GM20431 (cell line): Measurements from ENCODE around the gene PSMA7.

Experiments used
- in situ Hi-C: fragments of 300-500 bp; cut with MseI, MboI; formaldehyde crosslinking; loops from one replicate; pipeline ENCODE4 v1.15.0; 2020; ENCODE audit warnings: low sequenced_read_pairs; ENCODE audit not compliant: unreplicated experiment

PSMA7 gene

GRCh38 chr20:62174021-62174804 lies 31.0 kb upstream of the PSMA7 start:
- in situ Hi-C loops: no loop called here

GRCh38 chr20:62172666-62173065 lies 29.5 kb upstream of the PSMA7 start:
- in situ Hi-C loops: no loop called here

DNA sequence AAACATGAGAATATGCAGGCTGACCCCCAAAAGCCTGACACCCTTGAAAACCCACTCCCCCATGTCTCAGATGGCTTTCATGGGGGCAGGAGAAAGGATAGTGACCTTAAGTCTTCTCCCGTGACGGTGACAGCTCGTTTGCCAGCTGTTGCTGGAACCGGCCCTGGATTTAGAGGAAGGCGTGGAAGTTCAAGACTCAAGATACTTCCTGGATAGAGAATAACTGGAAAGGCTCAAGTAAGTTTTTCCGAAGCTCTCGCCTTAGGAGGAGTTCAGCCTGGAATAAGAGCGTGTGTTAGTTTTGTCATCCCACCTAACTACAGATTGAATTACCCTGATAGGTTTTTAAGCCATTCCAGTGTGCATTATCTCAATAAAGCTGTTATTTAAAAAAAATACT lies 28.1 kb upstream of the PSMA7 start:
- in situ Hi-C loops: no loop called here

- in situ Hi-C loops: no loop called here
Observed at GRCh38 chr20:62170536-62170935, 27.3 kb upstream of the PSMA7 start.

DNA sequence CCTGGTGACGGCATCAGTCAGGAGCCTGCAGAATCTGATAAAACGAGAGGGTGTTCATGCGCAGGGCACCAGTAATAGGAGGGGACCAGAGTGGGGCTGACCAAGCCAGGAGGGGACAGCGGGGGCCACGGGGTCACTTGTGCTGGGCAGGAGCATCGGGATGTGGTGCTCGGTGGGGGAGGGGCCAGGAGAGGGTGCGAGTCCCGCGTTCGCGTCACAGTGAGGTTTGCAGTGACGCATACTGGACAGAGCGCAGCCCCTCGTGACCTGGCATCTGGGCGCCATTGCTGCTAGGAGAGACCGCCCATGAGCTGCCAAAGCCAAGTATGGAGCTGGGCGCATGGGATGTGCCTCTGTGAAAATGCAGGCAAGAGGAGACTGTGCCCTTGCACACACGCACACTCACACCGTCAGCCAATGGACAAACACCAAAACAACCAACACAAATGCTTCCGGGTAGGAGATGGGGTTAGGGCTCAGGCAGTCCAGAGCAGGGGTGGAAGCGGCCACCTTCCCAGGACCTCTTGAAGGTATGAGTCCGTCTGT lies 25.8 kb upstream of the PSMA7 start:
- in situ Hi-C loops: no loop called here

DNA sequence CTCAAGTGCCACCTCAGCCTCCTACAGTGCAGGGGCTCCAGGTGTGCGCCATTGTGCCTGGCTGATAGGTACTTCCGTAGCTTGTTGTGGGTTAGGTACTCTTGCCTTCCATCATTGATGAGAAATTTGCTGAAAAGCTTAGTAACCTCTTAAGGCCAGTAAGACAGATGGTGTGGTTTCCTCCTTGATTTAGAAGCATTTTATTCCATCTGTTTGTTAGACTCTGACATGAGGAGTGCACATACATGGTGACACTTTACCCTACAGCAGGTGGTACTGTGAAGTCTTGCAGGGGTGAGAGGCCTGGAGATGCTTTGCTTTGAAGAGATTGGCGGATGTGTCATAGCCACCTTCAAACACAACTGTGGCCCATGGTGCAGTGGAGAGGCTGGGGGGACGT lies 24.9 kb upstream of the PSMA7 start:
- in situ Hi-C loops: no loop called here

GRCh38 chr20:62167474-62167873 lies 24.3 kb upstream of the PSMA7 start:
- in situ Hi-C loops: no loop called here

GRCh38 chr20:62165762-62166399 lies 22.7 kb upstream of the PSMA7 start:
- in situ Hi-C loops: no loop called here

- in situ Hi-C loops: no loop called here
Observed at GRCh38 chr20:62164879-62165761, 21.9 kb upstream of the PSMA7 start.

GRCh38 chr20:62163986-62164762 lies 21.0 kb upstream of the PSMA7 start:
- in situ Hi-C loops: no loop called here

DNA sequence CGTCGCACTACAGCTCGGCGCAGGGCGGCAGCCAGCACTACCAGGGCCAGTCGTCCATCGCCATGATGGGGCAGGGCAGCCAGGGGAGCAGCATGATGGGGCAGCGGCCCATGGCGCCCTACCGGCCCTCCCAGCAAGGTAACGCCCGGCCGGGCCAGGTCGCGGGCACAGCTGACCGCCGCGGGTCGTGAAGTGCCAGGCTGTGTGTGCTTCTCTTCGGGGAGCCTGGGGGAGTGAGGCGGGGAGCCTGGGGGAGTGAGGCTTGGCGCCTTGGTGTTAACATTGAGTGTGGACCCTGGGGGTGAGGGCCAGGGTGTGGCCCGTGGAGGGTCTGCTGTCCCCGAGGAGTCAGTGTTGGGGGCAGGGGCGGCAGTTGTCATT lies 20.3 kb upstream of the PSMA7 start:
- in situ Hi-C loops: no loop called here

DNA sequence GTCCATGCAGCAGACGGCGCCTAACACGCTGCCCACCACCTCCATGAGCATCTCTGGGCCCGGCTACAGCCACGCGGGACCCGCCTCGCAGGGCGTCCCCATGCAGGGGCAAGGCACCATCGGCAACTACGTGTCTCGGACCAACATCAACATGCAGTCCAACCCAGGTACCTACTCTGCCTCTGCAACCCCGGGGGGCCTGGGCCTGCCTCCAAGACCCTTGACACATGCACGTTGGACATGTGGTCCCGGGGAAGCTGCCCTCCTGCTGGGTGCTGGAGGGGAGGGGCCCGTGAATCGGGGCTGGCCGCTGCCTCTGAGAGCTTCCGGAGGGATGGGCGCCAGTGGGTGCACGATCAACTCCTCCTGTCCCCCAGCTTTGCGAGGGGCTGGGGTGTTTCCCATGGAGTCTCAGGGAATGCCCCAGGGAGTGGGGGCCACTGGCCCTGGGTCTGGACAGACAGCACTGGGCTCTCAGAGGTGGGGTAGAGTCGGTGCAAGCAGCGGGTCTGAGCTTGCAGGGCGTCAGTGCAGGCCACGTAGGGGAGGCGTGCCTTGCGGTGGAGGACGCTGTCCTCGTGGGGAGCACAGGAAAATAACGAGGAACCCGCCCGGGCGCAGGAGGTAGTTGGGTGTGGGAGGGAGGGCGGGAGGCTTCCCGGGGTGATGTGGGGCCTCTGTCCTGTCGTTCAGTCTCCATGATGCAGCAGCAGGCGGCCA lies 19.7 kb upstream of the PSMA7 start:
- in situ Hi-C loops: no loop called here

- in situ Hi-C loops: no loop called here
Observed at GRCh38 chr20:62161347-62161746, 18.2 kb upstream of the PSMA7 start.

GRCh38 chr20:62160876-62161275 lies 17.7 kb upstream of the PSMA7 start:
- in situ Hi-C loops: no loop called here

DNA sequence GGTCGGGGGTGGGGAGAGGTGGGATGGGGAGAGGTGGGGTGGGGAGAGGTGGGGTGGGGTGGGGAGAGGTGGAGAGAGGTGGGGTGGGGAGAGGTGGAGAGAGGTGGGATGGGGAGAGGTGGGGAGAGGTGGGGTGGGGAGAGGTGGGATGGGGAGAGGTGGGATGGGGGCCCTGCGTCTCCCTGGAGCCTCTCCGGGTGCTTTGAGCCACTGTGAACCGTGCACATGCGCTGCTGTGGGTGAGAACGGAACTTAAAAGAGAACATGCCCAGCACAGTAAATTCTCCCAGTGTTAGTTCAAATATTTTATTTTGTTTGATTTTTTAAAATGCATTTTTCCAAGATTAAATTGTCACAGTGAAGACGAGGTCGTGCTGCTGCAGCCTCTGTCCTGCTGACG lies 17.1 kb upstream of the PSMA7 start:
- in situ Hi-C loops: no loop called here

DNA sequence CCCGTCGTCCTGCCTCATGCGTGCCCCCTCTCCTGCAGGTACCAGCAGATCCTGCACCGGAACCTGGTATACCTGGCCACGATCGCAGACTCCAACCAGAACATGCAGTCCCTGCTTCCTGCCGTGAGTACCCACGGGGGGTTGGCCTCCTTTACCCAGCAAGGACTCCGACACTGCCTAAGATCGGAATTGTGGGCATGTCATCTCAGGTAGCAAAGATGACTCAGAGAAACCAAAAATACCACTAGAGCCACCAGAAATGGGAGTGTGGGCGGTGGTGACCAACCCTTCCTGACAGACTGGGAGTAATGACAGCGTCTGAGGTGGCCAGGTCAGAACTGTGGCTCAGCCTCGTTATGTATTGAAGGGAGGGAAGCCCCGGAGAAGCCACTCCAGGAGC lies 16.6 kb upstream of the PSMA7 start:
- in situ Hi-C loops: no loop called here

GRCh38 chr20:62159052-62159451 lies 15.9 kb upstream of the PSMA7 start:
- in situ Hi-C loops: no loop called here

- in situ Hi-C loops: no loop called here
Observed at GRCh38 chr20:62158541-62158940, 15.3 kb upstream of the PSMA7 start.

GRCh38 chr20:62158088-62158400 lies 14.8 kb upstream of the PSMA7 start:
- in situ Hi-C loops: no loop called here
